NCI-H2227 treated with DMSO at 0.1 percent for 48 hours (cell line): ENCODE measurements around the gene TIMP3.

Experiments
- DNase-seq: peaks from one replicate; lab custom pipeline; 2025; lab: John Stamatoyannopoulos, UW

The TIMP3 gene

GRCh38 chr22:32808038-32808445, 6.5 kb downstream of the TIMP3 start:
- no peak for DNase-seq

GRCh38 chr22:32809786-32810554, 8.5 kb downstream of the TIMP3 start:
- DNase-seq = no peak

GRCh38 chr22:32810555-32811133, 9.1 kb downstream of the TIMP3 start:
- no peak for DNase-seq

- no peak for DNase-seq
Observed at GRCh38 chr22:32811788-32812545, 10.5 kb downstream of the TIMP3 start.

GRCh38 chr22:32814285-32814860, 12.9 kb downstream of the TIMP3 start:
- no peak for DNase-seq

GRCh38 chr22:32815059-32815458, 13.6 kb downstream of the TIMP3 start:
- no peak for DNase-seq

GRCh38 chr22:32815943-32816342, 14.4 kb downstream of the TIMP3 start:
- no peak for DNase-seq

GRCh38 chr22:32817137-32817730, 15.7 kb downstream of the TIMP3 start:
- DNase-seq = no peak

GRCh38 chr22:32818446-32819115, 17.1 kb downstream of the TIMP3 start:
- DNase-seq = no peak

GRCh38 chr22:32819120-32819519, 17.6 kb downstream of the TIMP3 start:
- DNase-seq = no peak

GRCh38 chr22:32820131-32821119, 18.9 kb downstream of the TIMP3 start:
- no peak for DNase-seq

- DNase-seq = no peak
Observed at GRCh38 chr22:32822179-32822877, 20.8 kb downstream of the TIMP3 start.

- no peak for DNase-seq
Observed at GRCh38 chr22:32823024-32823730, 21.7 kb downstream of the TIMP3 start.

GRCh38 chr22:32824531-32825312, 23.2 kb downstream of the TIMP3 start:
- DNase-seq = no peak

- no peak for DNase-seq
Observed at GRCh38 chr22:32826537-32826936, 25.0 kb downstream of the TIMP3 start.

- no peak for DNase-seq
Observed at GRCh38 chr22:32827049-32827602, 25.6 kb downstream of the TIMP3 start.

- no peak for DNase-seq
Observed at GRCh38 chr22:32828150-32828549, 26.6 kb downstream of the TIMP3 start.

GRCh38 chr22:32828561-32828960, 27.1 kb downstream of the TIMP3 start:
- no peak for DNase-seq
